Measurements from ENCODE around the gene PTPRM.

Gene PTPRM

DNA sequence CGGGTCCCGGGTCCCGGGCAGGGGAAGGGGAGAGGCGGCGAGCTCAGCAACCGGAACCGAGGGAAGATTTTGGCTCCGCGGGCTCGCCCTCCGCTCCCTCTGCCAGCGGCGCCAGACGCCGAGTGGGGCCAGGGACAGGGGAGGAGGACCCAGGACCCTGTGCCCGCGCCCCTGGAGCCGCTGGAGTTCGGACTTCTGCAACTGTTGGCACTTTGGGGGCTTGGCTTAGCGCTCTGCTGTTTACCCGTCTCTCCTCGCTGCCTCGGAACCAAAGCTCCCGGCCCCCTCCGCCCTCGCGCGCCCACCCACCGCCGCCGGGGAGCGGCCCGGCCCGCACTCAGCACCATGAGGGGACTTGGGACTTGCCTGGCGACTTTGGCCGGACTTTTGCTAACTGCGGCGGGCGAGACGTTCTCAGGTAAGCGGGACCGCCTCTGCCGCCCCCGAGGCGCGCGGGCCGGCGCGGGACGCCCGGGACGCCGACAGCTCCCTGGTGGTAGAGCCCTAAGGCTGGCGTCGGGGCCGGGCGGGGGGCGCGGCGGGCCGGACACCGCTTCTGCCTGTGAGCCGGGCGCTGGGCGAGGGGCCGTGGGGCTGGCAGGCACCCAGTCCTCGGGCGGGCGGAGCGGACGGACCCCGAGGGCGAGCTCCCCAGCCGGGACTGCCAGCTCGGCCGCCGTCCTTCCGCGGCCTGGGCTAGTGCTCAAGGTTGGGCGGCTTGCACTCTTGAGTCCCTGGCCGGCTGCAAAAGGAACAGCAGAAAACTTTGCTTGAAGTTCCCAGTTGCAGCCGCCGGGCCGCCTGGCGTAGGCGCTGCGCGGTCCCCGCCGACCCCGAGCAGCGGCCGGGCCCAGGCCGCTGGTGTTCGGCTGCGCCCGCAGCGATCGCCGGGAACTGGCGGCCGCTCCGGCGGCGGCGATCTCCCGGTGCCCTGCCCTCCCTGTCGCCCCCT is 634 bp downstream of the PTPRM start:
- DNase-seq (ENCODE audit: low read depth in 2 of 3, low spot score in 1 of 3): no peak

DNA sequence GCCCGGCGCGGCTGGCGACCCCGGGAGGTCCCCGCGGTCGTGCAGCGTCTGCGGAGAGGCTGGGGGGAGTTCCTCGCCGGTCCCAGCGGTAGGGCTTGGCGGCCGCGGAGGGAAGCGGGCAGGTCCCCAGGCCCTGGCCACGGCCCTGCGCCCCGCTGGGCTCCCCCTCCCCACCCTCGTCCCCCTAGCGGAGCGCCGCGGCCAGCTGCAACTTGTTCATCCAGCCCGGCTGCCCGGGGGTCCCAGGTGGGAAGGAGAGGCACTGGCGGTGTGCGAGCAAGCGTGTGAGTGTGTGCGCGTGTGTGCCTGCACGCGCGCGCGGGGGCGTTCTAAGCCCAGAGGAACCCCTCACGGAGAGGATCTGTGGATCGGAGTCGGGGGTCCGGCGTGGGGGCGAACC is 1.3 kb downstream of the PTPRM start:
- DNase-seq (ENCODE audit: low read depth in 2 of 3, low spot score in 1 of 3): no peak

DNA sequence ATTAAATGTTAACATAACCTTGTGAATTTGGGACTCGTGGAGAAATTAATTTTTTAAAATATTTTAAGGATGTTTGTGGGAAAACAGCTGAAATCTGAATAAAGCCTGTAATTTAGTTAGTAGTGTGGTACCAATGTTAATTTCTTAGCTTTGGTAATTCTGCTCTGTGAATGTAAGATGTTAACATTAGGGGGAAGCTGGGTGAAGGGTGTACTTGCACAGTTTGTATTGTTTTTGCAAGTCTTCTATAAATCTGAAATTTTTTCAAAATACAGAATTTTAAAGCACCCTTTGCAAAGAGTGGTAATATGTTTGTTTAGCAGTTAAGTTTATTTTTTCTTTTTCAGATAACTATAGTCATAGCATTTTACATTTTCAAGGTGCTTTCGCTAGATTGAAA is 4.5 kb downstream of the PTPRM start:
- DNase-seq (ENCODE audit: low read depth in 2 of 3, low spot score in 1 of 3): no peak

DNA sequence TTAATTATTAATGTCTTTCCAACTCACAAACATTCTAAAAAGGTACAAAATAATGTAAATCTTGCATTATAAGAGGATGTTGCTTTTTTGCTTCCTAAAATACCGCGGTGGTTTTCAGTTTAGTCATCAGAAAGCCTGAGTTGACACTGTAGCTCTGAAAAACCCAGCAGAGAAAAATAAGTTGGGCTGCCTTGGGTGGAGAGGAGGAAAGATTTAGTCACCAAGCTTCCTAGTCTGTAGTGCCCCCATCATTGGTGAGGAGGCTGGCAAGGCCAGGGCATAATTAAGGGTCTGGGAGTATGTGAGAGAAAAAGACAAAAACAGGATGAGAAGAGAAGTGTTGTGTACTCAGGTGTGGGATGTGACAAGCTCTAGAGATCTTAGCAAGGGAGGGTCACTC is 5.7 kb downstream of the PTPRM start:
- DNase-seq (ENCODE audit: low read depth in 2 of 3, low spot score in 1 of 3): no peak

DNA sequence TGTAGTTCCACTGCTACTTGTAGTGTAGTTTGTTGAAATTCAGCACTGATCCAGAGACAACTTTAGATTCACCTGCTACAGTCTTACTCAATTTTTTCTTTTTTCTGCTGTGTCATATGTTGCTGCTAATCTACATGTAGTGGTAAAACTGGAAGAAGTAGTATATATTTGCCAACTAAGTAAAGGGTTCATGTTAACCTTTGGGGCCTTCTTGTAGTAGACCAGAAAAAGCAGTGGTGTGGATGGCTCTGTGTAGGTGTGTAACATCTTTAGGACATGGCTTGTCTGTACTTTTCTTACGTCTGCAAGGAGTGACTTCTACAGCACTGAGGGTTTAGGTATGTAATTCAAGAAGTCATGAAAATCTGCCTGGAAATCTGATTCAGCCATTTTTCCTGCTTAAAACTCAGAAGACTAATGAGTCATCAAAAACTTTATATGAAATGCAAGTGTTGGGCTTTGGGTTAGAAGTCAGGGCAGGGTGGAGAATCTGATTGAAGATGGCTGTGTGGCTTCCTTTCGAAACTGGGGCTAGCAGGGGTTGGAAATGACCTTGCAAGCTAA is 8.4 kb downstream of the PTPRM start:
- no peak for DNase-seq (ENCODE audit: low read depth in 2 of 3, low spot score in 1 of 3)

DNA sequence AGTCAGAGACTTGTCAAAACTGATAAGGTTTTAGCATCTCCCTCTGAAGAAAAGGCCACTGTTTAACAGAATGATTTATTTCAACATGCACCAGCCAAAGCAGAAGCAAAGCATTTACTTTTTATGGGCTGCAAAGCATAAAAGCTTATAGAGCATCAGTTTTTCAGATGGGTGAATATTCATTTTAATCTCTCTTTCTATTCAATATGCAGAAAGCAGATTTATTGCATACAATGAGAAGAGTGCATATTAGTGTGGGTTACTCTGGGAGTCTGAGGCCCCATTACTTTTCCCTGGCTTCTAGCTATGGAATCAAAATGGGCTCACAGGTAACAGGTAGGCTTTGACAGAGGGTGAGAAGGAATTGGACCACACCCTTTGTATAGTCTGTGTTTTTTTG is 9.0 kb downstream of the PTPRM start:
- no peak for DNase-seq (ENCODE audit: low read depth in 2 of 3, low spot score in 1 of 3)

DNA sequence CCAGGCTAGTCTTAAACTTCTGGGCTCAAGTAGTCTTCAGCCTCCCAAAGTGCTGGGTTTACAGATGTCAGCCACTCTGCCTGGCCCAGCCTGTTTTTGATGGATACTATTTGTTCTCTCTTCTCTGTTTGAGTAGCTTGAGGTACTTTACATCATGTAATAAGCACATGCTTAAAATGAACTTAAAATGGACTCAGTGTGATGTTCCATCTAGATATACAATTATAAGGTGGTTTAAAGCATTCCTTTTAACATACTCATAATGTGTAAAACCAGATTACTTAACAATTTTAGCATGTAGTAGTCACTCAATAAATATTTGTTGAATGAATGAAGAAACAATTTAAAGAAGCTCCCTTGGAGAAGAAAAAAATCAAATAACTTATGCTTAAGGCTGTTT is 9.6 kb downstream of the PTPRM start:
- no peak for DNase-seq (ENCODE audit: low read depth in 2 of 3, low spot score in 1 of 3)

DNA sequence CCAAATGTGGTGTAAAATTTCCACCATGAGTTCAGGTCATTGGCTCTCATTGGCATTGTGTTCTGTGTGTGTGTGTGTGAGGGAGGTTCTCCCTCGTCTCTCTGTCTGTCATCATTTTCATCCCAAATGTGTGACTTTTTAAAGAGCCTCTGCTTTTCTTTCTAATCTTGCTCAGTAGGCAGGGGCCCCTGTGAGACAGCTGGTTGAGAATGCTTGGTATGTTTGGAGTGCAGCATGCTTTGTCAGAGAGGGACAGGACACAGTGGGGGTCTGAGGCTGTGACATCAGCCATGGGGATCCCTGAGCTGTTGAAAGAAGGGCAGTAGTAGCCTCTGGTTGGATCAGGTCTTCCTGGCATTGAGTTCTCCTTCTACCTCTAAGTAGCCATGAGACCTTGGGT is 10.6 kb downstream of the PTPRM start:
- DNase-seq (ENCODE audit: low read depth in 2 of 3, low spot score in 1 of 3): no peak

DNA sequence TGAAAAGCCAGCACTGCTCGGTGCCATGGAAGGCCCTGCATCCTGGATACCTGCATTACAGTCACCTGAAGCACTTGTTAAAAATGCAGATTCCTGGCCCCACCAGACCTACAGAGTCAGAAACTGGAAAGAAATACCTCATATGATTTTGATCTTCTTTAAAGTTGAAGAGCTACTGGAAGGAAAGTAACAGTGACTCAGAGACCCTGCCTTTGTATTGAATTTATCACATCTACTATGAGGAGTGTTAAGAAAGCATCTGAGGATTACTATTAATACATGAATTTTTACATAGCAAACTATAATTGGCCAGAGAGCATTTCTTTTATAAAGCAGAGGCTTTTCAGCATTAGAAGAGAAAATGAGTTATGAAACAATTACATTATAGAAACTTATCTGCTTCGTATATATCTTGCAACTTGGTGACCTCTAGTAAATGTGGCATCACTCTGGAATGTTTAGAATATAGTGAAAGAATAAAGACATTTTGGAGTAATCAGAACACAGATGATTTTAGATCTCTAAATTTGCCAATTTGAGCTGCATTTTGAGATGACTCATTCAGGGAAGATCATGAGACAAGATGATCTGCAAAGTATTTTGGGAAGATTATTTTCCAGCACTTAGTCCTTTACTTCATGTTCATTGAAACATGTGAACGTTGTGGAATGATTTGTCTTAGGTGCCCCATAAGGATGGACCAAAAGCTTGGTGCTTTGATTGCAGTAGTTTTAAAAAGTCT is 12.2 kb downstream of the PTPRM start:
- DNase-seq (ENCODE audit: low read depth in 2 of 3, low spot score in 1 of 3): no peak

DNA sequence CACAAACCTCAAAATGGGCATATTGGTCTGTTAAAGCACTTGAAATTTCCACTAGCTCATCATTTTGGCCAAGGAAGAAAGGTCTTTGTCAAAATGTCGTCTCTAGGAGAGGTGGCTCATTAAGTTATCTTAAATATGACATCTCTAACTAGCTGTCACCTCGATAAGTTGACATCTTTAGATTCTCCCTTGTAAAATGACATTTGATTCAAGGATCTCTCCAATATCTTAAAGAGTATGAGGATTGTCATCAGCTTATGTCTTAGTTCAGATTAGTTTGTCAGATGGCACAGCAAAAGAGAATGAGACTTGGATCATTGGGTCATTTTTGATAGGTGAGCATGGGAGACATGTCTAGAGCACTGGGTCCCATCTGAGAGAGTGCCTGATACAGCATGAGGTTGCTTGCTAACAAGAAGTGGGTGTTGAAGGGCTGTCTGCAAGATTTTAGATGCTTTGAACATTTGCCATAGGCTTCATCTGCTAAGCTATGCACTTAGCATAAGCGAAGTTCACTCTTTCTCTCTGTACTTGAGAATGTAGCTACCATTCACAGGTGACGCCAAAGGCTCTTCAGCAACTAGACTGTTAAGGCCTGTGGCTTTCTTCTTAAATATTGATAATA is 12.9 kb downstream of the PTPRM start:
- DNase-seq (ENCODE audit: low read depth in 2 of 3, low spot score in 1 of 3): no peak

DNA sequence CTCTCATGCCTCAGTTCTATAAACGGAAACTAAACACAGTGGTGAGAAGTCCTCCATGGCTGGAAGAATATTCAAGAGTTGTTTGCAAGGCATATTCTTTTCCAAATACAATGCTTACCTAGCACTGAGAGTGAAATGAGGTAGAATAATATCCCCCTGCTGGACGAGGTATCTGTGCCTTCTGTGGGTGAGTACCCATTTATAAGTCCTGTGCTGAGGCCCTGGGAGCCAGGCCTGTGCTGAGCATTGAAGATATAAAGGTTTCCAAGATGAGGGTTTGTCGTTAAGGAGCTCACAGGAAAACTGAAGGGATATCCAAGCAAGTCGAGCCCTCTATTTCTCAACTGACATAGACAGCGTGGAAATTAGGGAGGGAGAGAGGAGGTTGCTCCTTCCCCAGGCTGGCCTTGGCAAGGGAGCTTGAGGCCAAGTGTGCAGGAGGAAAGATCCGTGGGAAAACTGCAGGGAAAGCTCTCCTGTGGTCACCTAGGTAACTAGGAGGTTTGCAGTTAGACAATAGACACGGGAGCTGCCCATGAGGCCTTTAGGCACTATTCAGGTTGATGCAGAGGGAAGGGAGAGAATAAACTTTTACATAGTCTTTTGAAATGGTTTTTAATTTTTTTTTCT is 17.6 kb downstream of the PTPRM start:
- DNase-seq (ENCODE audit: low read depth in 2 of 3, low spot score in 1 of 3): no peak

DNA sequence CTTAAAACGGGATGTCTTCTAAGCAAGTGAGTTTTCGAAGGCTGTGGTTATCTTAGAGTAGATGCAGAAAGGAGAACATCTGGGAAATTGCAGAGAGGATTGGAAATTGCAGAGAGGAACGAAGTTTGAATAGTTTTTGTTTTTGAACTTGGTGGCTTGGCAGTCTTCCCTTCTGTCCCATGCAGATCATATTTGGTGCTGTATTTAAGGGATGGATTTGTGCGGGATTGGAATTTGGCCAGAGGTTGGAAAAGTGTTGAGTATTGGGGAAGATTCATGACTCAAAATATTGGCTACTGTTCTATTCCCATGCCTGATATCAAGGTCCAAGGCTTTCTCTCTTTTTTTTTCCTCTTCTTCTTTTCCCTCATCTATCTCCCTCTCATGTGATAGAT is 18.2 kb downstream of the PTPRM start:
- DNase-seq (ENCODE audit: low read depth in 2 of 3, low spot score in 1 of 3): no peak

DNA sequence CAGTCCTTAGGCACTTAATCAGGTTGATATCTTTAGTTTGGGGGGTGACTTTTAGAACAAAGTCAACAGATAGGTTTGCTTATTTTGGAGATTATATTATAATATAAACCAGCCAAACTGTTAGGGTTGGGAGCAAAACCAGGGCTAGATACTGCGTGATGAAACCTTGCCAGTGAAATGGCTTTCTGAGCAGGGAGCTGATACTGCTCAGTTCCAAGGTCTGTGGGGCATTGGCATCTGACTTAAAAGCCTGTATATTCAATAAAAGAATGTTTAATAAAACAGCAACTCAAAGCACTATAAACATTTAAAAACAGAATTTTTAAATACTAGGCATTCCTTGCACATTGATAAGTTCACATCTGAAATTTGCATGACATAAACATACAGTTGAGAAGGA is 19.3 kb downstream of the PTPRM start:
- DNase-seq (ENCODE audit: low read depth in 2 of 3, low spot score in 1 of 3): no peak

DNA sequence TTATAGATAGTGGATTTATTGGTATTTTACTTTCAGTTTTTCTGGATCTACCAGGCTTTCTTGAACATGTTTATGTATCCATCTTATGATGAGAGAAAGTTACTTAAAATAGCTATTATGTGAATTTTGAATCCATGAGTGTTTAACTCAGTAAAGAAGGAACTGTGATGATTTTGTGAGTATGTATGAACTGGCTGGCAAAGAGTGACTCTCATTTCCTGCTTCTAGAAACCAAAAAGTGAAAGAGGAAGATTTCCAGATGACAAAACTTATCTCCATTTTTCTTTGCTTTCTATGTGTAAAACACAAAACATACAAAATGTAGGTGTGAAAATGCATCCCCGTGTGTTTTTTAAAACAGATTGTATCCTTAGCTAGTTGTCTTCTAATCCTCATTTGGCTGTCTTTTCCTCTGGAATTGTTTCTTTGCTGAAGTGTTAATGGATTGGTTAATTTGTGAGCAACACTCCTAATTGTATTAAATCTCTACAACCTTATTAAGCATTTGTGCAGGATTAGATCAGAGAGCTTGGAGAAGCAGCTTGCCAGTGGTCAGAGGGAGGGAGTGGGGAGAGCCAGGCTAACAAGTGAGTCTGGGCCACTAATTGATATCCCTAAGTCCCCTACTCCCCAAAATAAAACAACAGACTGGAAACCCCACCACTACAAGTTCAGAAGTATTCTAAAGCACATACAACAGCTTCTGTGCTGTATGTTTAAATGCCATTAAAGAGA is 23.9 kb downstream of the PTPRM start:
- no peak for DNase-seq (ENCODE audit: low read depth in 2 of 3, low spot score in 1 of 3)

DNA sequence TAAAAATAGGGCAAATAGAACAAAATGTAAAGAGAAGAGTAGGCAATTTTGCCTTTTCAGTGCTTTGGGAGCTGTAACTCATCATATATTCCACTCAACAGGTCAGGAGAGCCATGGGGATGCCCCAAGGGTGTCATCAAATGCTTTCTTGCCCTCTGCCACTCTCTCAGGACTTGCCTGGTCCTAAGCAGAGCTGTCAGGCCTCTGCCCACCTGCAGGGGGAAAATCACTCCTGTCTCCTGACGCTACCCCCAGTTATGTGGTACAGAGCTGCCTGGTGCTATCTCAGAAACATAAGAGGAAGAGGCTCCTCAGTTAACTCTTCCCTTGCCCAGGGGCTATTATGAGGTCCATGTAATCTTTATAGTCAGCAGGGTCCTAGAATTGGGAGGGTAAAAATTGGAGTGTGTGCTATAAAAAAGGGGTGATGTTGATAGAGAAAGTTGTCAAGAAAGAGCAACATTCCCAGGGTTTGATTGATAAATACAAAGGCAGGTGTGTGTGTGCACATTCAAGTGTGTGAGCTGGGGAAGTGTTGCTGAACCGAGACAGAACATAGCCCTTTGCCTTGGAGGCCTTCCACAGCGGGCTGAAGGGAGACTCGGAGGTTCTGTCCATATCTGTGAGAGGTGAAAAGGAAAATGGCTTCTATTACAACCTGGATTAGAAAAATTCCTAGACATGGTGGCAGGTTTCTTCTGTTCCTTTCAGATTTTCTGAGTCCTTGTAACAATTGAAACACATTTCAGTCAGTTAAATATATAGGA is 25.4 kb downstream of the PTPRM start:
- DNase-seq (ENCODE audit: low read depth in 2 of 3, low spot score in 1 of 3): no peak

DNA sequence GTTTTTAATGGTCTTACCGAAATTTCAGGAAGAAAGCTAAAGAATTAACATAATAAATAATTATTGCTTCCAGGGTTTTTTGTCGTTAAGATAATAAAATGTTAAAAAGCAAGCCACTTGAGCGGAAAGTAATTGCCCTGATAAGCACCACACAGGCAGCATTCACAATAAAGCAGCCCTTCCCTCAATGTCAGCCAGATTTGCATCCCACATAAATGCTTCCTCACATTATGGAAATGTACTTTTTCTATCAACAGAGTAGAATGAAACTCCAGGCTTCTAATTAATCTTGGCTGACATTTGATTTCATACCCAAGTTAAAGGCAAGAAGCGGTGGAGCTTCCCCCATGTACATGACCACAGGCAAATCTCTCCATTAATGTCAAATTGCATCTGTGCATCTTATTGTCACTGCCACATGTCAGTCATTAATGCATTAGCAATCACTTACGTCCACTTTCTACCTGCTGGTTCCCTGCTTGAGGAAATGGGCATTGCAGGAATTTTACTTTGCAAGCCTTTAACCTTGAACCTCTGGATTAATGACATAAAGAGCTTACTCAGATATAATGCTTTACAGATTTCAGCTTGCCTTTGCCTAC is 26.2 kb downstream of the PTPRM start:
- no peak for DNase-seq (ENCODE audit: low read depth in 2 of 3, low spot score in 1 of 3)

DNA sequence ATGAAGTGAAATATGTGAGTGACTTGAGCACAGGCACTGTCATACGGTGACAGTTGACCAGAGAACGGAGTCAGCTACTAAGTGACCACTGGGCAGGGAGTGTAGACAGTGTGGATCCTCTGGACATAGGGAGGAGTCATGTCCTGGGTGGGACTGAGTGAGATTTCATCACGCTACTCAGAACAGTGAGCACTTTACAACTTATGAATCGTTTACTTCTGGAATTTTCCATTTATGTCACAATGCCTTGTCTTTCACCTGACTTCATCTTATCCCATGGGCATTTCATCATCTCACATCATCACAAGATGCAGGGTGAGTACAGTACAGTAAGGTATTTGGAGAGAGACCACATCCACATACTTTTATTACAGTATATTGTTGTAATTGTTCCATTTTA is 29.0 kb downstream of the PTPRM start:
- DNase-seq (ENCODE audit: low read depth in 2 of 3, low spot score in 1 of 3): no peak

DNA sequence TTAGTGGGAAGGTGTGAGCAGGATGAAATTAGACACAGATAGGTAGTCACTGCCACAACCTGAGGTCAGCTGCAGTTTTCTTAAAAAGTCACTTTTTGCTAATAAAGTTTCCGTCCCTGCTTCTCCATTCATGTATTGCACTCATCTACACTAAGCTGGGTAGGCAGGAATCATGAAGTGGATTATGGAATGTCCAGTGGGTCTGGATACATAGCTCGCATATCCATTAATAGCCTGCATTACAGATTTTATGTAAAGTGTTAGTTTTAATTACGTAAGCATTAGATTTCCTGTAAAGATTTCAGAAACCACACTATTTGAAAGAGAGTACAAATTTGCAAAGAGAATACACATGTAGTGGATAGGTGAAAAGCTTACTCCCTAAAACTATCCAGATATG is 30.4 kb downstream of the PTPRM start:
- no peak for DNase-seq (ENCODE audit: low read depth in 2 of 3, low spot score in 1 of 3)

All from stimulated activated CD4-positive, alpha-beta T cell treated with anti-CD3 and anti-CD28 coated beads, Interleukin-12 subunit alpha, Interleukin-12 subunit beta, amount 100 ng/mL, for 48 hours (primary cell).